H1 (cell line): Measurements from ENCODE around the gene XRRA1. TPM values are rescaled to one million over a fixed set of nuclear protein-coding genes. Genes with fewer than 3 reads are reported as not detected.

ENCODE experiments used
- CTCF ChIA-PET: fragments of 300-600 bp; sonication (Branson Sonifier 250); formaldehyde crosslinking; loops from one replicate; lab custom pipeline; 2021; ENCODE audit not compliant: partially characterized antibody; lab: Charles Lee
- POLR2A ChIA-PET: fragments of 300-600 bp; sonication (Branson Sonifier 250); formaldehyde crosslinking; loops from one replicate; lab custom pipeline; 2021; ENCODE audit warnings: inconsistent platforms; ENCODE audit not compliant: partially characterized antibody; lab: Charles Lee
- DNase-seq, 2 experiments: peaks; one replicate each; pipeline versions ENCODE4 v3.0.0 to v3.0.0-alpha.2; 2010 to 2022; ENCODE audit warnings: low spot score in 2 of 2, low read depth in 1 of 2, mixed read lengths in 1 of 2
- FAIRE-seq: peaks from 2 replicates; lab custom pipeline; 2011; peaks lifted over from hg19 to GRCh38; lab: Jason Lieb, UNC
- H2AFZ ChIP-seq: 2 replicates; pipeline ENCODE4 v1.8.1; 2012; ENCODE audit warnings: low read length, inconsistent platforms
- H2AK5ac ChIP-seq: 2 replicates; pipeline ENCODE4 v1.6.1; 2013; ENCODE audit warnings: low read depth, low read length
- H2BK120ac ChIP-seq: replicated peaks from 2 replicates; pipeline ENCODE3; 2013; ENCODE audit warnings: low read depth, low read length, inconsistent platforms
- H2BK12ac ChIP-seq: 2 replicates; pipeline ENCODE4 v1.6.1; 2013; ENCODE audit warnings: low read depth, low read length
- H2BK15ac ChIP-seq: 2 replicates; pipeline ENCODE4 v1.6.1; 2013; ENCODE audit warnings: low read length
- H2BK20ac ChIP-seq: 2 replicates; pipeline ENCODE4 v1.6.1; 2013; ENCODE audit warnings: low read length
- H2BK5ac ChIP-seq: 2 replicates; pipeline ENCODE4 v1.6.1; 2013; ENCODE audit warnings: low read depth, low read length
- H3K14ac ChIP-seq: 2 replicates; pipeline ENCODE4 v1.6.1; 2013; ENCODE audit warnings: inconsistent platforms; ENCODE audit not compliant: insufficient read length
- H3K18ac ChIP-seq: 2 replicates; pipeline ENCODE4 v1.6.1; 2013; ENCODE audit warnings: low read length; ENCODE audit errors: extremely low read depth
- H3K23ac ChIP-seq: 2 replicates; pipeline ENCODE4 v1.6.1; 2013; ENCODE audit warnings: inconsistent platforms; ENCODE audit not compliant: insufficient read length
- H3K23me2 ChIP-seq: 2 replicates; pipeline ENCODE4 v1.6.1; 2013; ENCODE audit warnings: low read depth, low read length
- H3K27ac ChIP-seq: 2 replicates; pipeline ENCODE4 v1.6.1; 2011; ENCODE audit warnings: low read depth, low read length, inconsistent platforms
- H3K27me3 ChIP-seq, 4 experiments: replicated peaks in 1 of 4; 1 replicate in 1 of 4; 2 replicates in 3 of 4; pipeline versions ENCODE4 v1.6.1 to v1.8.1; 2011 to 2013; ENCODE audit warnings: low read length in 3 of 4, mild to moderate bottlenecking in 3 of 4, inconsistent platforms in 2 of 4, mixed read lengths in 2 of 4, moderate library complexity in 1 of 4; ENCODE audit not compliant: control insufficient read depth in 3 of 4, insufficient read depth in 3 of 4; ENCODE audit errors: extremely low read depth in 1 of 4
- H3K36me3 ChIP-seq, 4 experiments: 2 replicates each; pipeline versions ENCODE4 v1.6.1 to v1.8.1; 2011 to 2013; ENCODE audit warnings: mild to moderate bottlenecking in 4 of 4, low read length in 3 of 4, moderate library complexity in 2 of 4, control low read depth in 1 of 4, inconsistent platforms in 1 of 4; ENCODE audit not compliant: insufficient read depth in 4 of 4, control insufficient read depth in 2 of 4
- H3K4ac ChIP-seq: replicated peaks from 2 replicates; pipeline ENCODE3; 2013; ENCODE audit warnings: low read length, low read depth, mixed read lengths, inconsistent platforms; ENCODE audit not compliant: insufficient read length
- H3K4me1 ChIP-seq, 4 experiments: replicated peaks in 1 of 4; 1 replicate in 1 of 4; 2 replicates in 3 of 4; pipeline versions ENCODE4 v1.6.1 to v1.8.1; 2011 to 2013; ENCODE audit warnings: low read length in 3 of 4, inconsistent platforms in 2 of 4, mixed read lengths in 1 of 4; ENCODE audit not compliant: insufficient read depth in 4 of 4, control insufficient read depth in 3 of 4
- H3K4me2 ChIP-seq, 2 experiments: 2 replicates each; pipeline versions ENCODE4 v1.6.1 to v1.8.1; 2011 to 2013; ENCODE audit warnings: low read depth in 2 of 2, low read length in 2 of 2, control low read depth in 1 of 2, inconsistent platforms in 1 of 2, mild to moderate bottlenecking in 1 of 2; ENCODE audit not compliant: insufficient read depth in 1 of 2
- H3K4me3 ChIP-seq, 4 experiments: fragments of 200-600, 300-600 bp in 1 of 4; sonication (generic), shearing (Covaris generic), sonication (Bioruptor Twin) in 1 of 4; 2 replicates each; pipeline versions ENCODE4 v1.5.1 to v1.8.1; 2011 to 2016; ENCODE audit warnings: low read length in 4 of 4, low read depth in 3 of 4, control low read depth in 2 of 4, inconsistent platforms in 2 of 4, mild to moderate bottlenecking in 2 of 4, mixed read lengths in 1 of 4, moderate library complexity in 1 of 4; ENCODE audit not compliant: insufficient read depth in 2 of 4; ENCODE audit errors: extremely low read depth in 1 of 4
- H3K56ac ChIP-seq: replicated peaks from 2 replicates; pipeline ENCODE3; 2013; ENCODE audit warnings: low read depth, mild to moderate bottlenecking, mixed read lengths, low read length, inconsistent platforms; ENCODE audit not compliant: insufficient read length
- H3K79me1 ChIP-seq: 2 replicates; pipeline ENCODE4 v1.6.1; 2013; ENCODE audit warnings: low read depth, low read length, control low read depth
- H3K79me2 ChIP-seq, 2 experiments: 2 replicates each; pipeline versions ENCODE4 v1.6.1 to v1.8.1; 2012 to 2013; ENCODE audit warnings: low read length in 2 of 2, mild to moderate bottlenecking in 2 of 2, inconsistent platforms in 1 of 2; ENCODE audit not compliant: insufficient read depth in 2 of 2, control insufficient read depth in 1 of 2
- H3K9ac ChIP-seq, 4 experiments: replicated peaks in 1 of 4; 1 replicate in 1 of 4; 2 replicates in 3 of 4; pipeline versions ENCODE4 v1.6.1 to v1.8.1; 2011 to 2013; ENCODE audit warnings: low read depth in 3 of 4, low read length in 3 of 4, control low read depth in 2 of 4, mild to moderate bottlenecking in 2 of 4, moderate library complexity in 2 of 4, inconsistent platforms in 1 of 4; ENCODE audit errors: extremely low read depth in 1 of 4
- H3K9me3 ChIP-seq, 2 experiments: 2 replicates each; pipeline versions ENCODE4 v1.6.1 to v1.8.1; 2012 to 2013; ENCODE audit warnings: mild to moderate bottlenecking in 2 of 2, moderate library complexity in 2 of 2, control low read depth in 1 of 2, inconsistent platforms in 1 of 2, low read depth in 1 of 2, low read length in 1 of 2, mixed read lengths in 1 of 2; ENCODE audit not compliant: insufficient read depth in 2 of 2
- H4K20me1 ChIP-seq, 2 experiments: replicated peaks in 1 of 2; 2 replicates each; pipeline versions ENCODE3 to v1.8.1; 2011 to 2013; ENCODE audit warnings: inconsistent platforms in 2 of 2, low read length in 2 of 2, mild to moderate bottlenecking in 1 of 2; ENCODE audit not compliant: insufficient read depth in 2 of 2, control insufficient read depth in 1 of 2
- H4K5ac ChIP-seq: 2 replicates; pipeline ENCODE4 v1.6.1; 2013; ENCODE audit warnings: low read length, low read depth, mixed read lengths, inconsistent platforms; ENCODE audit not compliant: insufficient read length
- H4K8ac ChIP-seq: 2 replicates; pipeline ENCODE4 v1.8.0; 2013; ENCODE audit warnings: mild to moderate bottlenecking, moderate library complexity, low read length, inconsistent platforms; ENCODE audit not compliant: insufficient read depth; ENCODE audit errors: extremely low read depth
- H4K91ac ChIP-seq: replicated peaks from 2 replicates; pipeline ENCODE3; 2013; ENCODE audit warnings: low read length, mixed read lengths, inconsistent platforms; ENCODE audit not compliant: insufficient read length
- EGR1 ChIP-seq: IDR thresholded peaks from 2 replicates; pipeline ENCODE4 v1.6.1; 2011; ENCODE audit warnings: low read depth, low read length, borderline replicate concordance
- RBBP5 ChIP-seq: IDR thresholded peaks from 2 replicates; pipeline ENCODE4 v1.7.1; 2012; ENCODE audit warnings: low read depth, mild to moderate bottlenecking, inconsistent platforms, low read length, moderate library complexity, borderline replicate concordance
- TCF12 ChIP-seq: IDR thresholded peaks from 2 replicates; pipeline ENCODE4 v1.6.1; 2011; ENCODE audit warnings: low read depth, mild to moderate bottlenecking, low read length
- TEAD4 ChIP-seq: IDR thresholded peaks from 2 replicates; pipeline ENCODE4 v1.6.1; 2012; ENCODE audit warnings: low read depth, low read length, inconsistent platforms, mixed read lengths
- WGBS, 2 experiments: shearing (Covaris generic) in 1 of 2; methylation state at CpG; one replicate each; pipeline versions ENCODE4 v1.1.6 to v1.1.7; 2013 to 2015; ENCODE audit warnings: low lambda C conversion rate in 2 of 2, mixed read lengths in 2 of 2, inconsistent platforms in 1 of 2, low coverage in 1 of 2, missing lambda C conversion rate in 1 of 2; ENCODE audit not compliant: insufficient replicate concordance in 2 of 2, insufficient coverage in 1 of 2, insufficient read length in 1 of 2; ENCODE audit errors: extremely low coverage in 1 of 2, missing lambda C conversion rate in 1 of 2; 5-methylcytosine and 5-hydroxymethylcytosine counted together
- polyA plus RNA-seq, 7 experiments: library from polyadenylated mRNA; depleted of rRNA in 3 of 7; stranded (reverse) in 5 of 7; unstranded in 2 of 7; fragments of >200 nt in 5 of 7; fragments of 200-250 nt in 2 of 7; gene quantifications; 1 replicate in 5 of 7; 2 replicates in 1 of 7; 4 replicates in 1 of 7; pipeline versions ENCODE4 v1.2.1 to v1.2.3, GENCODE V29; 2011 to 2013; ENCODE audit warnings: missing spikeins in 2 of 7, mixed read lengths in 2 of 7
- total RNA-seq: library from RNA; stranded (reverse); fragmentation: NEBNext Ultra II Directional; extraction: Animal tissue kit (Norgen Biotek cat#: 25700); gene quantifications from 2 replicates; pipeline ENCODE4 v1.2.1, GENCODE V29; 2021

Gene XRRA1
- total and polyA plus RNA-seq, 2 of the 8 experiments (the other 6 are each of a cell fraction or from before 2014, with no cell fraction given), result 2.1 to 7.1 TPM

DNA sequence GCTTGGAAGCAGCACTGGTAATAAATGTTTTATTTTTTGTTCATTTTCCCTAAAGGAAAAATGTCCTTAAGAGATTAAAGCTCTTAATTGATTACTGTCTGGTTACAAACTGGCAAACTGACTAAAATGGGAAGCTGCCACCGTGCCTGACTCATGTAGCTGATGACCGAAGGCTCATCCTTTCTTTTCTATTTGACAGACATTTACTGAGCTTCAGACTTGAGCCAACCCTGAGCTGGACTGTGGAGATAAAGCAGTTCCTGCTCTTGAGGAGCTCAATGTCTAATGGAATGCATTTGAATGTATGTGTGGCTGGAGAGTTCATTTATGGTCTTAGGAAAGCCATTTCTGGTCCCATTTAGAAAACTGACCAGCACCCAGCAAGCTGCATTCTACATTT is 108.9 kb downstream of the XRRA1 start:
- no peaks in the 10 kb centered on the region for H3K79me2 ChIP-seq
- 82% methylated on average over 2 of the region's 2 CpGs; no CpG with 5 or more reads in 1 of the 2 experiments for WGBS, 2 experiments
- TF ChIP-seq TEAD4, result no peak
- no peak for TF ChIP-seq RBBP5
- TF ChIP-seq TCF12, result no peak
- no peak for TF ChIP-seq EGR1
- TF ChIP-seq, all 59 proteins: peak for 0
- Histone ChIP-seq H3K27ac (no peak overlapping the region), H4K8ac (no peak overlapping the region), H3K4me2 (no peak overlapping the region), H3K4me3 (no peak overlapping the region), H3K9me3 (no peaks in the 10 kb centered on the region), H3K23me2 (no peaks in the 10 kb centered on the region), H3K36me3 (peaks cover 6 to 26% (median 22%) of the 10 kb centered on the region in 4 experiments; a peak in 6 of 8 replicates), H3K14ac (no peak overlapping the region), H4K20me1 (no peaks in the 10 kb centered on the region), H3K79me1 (no peaks in the 10 kb centered on the region), H3K56ac (no peak overlapping the region), H2AFZ (no peak overlapping the region), H3K27me3 (no peaks in the 10 kb centered on the region), H4K5ac (no peak overlapping the region), H2BK5ac (no peak overlapping the region), H3K9ac (no peak overlapping the region), H2BK20ac (no peak overlapping the region), H3K18ac (no peak overlapping the region), H3K4me1 (no peaks in the 10 kb centered on the region), H2BK12ac (no peak overlapping the region), H2AK5ac (no peak overlapping the region), H3K4ac (no peak overlapping the region), H3K23ac (no peak overlapping the region), H2BK15ac (no peak overlapping the region), H2BK120ac (no peak overlapping the region), H4K91ac (no peak overlapping the region)
- POLR2A ChIA-PET, result interaction anchor here (1.8 kb wide), 1 partner anchor 18 kb away, joined by 3 read pairs; no protein-coding TSS in a partner anchor
- FAIRE-seq (no peak), DNase-seq (no peak)
- CTCF ChIA-PET, result interaction anchor here (0.6 to 1.7 kb wide), 3 partner anchors 44 to 137 kb away, joined by 3 read pairs; no protein-coding TSS in a partner anchor
